ENCODE results near the gene SH3D21.
A peak's percentile ranks its signal among the peaks of the same experiment; 100 is the strongest.

The SH3D21 gene

DNA sequence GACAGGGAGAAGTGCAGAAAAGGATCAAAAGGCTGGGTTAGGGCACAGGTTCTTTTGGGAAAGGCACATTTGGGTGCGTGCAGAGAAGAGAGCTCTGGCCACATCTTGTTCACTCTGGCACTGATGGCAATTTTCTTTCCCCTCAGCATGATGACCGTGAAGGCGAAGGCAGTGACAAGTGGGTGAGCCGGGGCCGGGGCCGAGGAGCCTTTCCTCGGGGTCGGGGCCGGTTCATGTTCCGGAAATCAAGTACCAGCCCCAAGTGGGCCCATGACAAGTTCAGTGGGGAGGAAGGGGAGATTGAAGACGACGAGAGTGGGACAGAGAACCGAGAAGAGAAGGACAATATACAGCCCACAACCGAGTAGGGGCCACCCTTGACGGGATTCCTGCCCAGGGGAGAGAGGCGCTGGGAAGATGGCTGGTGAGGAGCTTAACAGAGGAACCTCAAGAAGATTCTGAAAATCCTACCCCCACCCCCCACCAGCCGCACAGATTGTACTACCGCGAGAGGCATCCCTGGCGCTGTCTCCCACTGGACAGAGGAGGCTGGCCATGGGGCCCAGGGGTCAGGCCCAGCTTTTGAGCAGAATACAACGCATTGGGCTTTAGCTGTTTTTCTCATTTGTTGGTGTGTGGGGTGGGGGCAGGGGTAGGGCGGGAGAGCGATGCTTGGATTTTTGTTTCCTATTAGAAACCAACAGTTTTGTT is 2.4 kb upstream of the SH3D21 start:
- no peak for DNase-seq (ENCODE audit: low read depth in 2 of 2)

DNA sequence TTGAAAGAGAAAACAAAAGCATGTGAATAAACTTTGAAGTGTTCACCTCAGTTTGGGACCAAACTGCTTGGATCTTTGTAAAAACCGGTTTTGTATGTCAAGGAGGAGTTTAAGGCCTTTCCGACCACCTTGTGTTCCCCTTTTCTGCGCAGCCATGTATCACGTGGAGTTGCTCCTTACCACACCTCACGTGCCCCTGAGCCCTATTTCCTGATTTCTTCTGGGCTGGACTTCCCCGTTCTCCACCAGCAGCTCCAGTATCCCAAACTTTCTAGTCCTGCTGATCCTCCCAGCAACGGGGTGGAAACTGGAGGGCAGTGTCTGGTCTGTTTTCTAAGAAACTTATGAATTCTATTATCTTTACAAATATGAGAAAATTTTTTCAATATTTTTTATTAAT is 1.6 kb upstream of the SH3D21 start:
- DNase-seq (ENCODE audit: low read depth in 2 of 2) = no peak

DNA sequence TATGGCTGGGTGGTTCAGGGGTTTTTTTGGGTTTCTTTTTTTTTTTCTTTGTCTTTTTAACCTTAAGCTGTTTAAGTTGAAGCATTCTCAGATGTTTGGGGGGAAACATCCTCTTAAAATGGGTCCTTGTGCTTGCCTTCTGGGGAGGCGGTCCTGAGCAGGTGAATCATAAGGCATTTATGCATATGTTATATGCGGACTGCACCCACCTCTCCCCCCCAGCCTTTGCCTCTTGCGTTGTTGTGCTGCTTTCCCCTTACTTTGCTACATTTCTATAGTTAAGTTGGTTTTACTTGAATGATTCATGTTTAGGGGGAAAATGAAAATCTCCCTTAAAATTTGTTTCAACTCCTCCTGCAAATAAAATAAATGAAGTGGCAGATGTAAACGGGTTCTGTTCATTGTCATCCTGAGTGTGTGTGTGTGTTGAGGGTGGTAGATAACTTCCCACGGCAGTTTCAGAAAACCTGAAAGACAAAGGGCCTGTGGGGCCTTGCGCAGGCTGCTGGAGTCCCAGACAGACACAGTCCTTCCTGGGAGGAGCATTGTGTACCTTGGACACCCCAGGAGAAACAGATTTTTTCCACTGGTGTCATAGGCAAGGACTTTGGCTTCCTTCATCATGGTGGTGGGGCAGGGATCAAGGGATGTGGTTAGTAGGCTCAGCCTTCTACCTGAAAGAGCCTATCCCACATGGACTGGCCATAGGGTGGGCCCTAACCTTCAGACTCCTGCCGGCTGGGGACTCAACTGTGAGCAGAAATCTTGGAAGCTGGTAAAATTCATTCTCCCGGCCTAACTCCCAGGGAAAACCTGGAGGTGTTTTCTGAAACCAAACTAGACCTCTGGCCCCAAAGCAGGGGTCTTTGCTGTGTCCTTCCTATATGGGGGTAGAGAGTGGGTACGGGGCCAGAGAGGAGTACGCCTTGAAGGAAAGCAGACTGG is 926 bp upstream of the SH3D21 start:
- no peak for DNase-seq (ENCODE audit: low read depth in 2 of 2)

DNA sequence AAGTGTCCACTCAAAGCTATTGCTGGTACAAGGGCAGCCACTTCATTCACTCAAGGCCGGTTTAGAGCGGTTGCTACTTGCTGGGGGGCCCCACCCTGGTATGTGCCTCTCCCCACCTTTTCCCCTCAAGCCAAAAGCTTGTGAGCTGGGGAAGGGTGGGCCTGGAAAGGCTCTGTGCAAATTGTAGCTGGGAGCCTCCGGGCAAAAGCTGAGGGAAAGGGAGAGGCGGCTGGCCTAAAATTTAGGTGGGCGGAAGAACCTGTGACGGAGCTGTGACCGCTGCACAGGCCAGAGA is 306 bp upstream of the SH3D21 start:
- no peak for DNase-seq (ENCODE audit: low read depth in 2 of 2)

DNA sequence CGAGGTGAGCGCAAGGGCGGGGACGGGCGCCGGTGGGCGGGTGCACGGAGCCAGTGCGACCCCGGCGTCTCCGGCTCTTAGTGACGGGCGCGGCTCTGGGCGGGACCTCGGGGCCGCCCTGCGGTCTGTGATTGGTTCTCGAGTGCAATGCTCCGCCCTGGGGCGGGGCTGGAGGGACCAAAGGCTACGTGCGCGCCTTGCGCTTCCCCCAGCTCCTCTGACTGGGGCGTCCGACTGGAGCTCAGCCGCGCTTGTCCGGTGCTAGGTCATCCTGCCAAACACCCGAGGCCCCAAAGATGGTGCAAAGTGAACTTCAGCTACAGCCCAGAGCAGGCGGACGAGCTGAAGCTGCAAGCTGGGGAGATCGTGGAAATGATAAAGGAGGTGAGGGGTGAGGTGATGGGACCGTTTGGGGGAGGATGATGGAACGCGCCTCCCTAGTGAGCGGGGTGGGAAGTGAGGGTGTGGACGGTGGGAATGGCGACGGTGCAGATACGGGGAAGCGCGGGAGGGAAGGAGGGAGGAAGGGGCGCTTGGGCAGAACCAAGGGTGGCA is 811 bp downstream of the SH3D21 start:
- DNase-seq (ENCODE audit: low read depth in 2 of 2) = peak; percentile 91 to 92

DNA sequence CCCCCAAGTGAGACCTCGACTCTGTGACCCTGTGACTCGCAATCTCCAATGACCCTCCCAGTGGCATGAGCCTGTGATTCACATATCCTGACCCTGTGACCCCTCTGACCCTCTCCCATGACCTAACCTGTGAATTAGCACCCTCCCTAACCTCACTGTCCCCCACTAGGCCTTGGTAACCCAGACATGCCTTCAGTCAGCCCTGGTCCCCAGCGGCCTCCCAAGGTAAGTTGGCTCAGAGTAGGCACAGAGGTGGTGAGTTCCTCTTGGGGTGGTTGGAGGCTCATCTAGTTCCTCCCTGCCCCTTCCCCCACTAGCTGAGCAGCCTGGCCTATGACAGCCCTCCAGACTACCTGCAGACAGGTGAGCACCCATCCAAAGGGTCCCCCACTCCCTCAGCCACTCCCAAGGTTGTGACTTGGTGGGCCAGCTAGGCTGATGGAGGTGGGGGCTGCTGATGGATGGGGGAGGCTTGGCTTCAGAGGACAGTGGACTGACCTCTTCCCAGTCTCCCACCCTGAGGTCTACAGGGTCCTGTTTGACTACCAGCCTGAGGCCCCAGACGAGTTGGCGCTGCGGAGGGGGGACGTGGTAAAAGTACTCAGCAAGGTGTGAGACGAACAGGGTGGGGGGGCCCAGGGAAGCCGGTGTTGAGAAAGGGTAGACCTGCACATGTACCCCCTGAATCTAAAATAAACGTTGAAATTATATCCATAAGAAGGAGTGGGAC is 1.6 kb downstream of the SH3D21 start:
- no peak for DNase-seq (ENCODE audit: low read depth in 2 of 2)

DNA sequence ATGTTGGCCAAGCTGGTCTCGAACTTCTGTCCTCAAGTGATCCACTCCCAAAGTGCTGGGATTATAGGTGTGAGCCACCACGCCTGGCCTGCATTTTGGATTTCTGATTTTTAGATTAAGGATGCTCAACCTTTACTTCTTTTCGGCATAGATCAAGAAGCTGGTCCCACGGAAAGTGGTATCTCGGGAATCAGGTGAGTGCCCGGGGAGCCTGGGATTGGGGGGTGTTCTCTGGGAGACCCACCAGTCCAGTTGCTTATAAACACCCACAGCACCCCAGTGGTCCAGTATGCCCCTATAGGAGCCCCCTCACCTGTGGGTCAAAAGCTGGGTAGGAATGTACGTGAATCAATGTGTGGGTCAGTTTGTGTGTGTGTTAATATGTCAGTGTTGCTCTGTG is 3.2 kb downstream of the SH3D21 start:
- DNase-seq (ENCODE audit: low read depth in 2 of 2) = no peak

DNA sequence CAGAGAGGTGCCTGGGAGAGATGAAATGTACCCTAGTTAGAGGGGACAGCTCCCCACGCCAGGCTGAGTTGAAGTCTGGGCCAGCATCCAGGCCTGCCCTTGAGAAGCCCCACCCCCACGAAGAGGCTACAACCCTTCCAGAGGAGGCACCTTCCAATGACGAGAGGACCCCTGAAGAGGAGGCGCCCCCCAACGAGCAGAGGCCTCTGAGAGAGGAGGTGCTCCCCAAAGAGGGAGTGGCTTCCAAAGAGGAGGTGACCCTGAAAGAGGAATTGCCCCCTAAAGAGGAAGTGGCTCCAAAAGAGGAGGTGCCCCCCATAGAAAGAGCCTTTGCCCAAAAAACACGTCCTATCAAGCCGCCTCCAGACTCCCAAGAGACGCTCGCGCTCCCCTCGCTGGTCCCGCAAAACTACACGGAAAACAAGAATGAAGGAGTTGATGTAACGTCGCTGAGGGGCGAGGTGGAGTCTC is 14.2 kb downstream of the SH3D21 start:
- DNase-seq (ENCODE audit: low read depth in 2 of 2) = no peak

DNA sequence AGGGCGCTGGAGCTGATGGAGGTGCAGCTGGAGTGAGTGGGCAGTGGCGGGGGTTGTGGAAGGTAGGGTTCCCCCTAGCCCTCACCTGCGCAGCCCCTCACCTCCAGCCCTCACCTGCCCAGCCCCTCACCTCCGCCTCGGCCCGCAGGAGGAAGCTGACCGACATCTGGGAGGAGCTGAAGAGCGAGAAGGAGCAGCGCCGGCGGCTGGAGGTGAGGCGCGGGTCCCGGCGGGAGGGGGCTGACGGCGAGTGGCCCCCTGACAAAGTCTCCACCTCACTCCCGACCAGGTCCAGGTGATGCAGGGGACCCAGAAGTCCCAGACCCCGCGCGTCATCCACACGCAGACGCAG is 14.6 kb downstream of the SH3D21 start:
- no peak for DNase-seq (ENCODE audit: low read depth in 2 of 2)

DNA sequence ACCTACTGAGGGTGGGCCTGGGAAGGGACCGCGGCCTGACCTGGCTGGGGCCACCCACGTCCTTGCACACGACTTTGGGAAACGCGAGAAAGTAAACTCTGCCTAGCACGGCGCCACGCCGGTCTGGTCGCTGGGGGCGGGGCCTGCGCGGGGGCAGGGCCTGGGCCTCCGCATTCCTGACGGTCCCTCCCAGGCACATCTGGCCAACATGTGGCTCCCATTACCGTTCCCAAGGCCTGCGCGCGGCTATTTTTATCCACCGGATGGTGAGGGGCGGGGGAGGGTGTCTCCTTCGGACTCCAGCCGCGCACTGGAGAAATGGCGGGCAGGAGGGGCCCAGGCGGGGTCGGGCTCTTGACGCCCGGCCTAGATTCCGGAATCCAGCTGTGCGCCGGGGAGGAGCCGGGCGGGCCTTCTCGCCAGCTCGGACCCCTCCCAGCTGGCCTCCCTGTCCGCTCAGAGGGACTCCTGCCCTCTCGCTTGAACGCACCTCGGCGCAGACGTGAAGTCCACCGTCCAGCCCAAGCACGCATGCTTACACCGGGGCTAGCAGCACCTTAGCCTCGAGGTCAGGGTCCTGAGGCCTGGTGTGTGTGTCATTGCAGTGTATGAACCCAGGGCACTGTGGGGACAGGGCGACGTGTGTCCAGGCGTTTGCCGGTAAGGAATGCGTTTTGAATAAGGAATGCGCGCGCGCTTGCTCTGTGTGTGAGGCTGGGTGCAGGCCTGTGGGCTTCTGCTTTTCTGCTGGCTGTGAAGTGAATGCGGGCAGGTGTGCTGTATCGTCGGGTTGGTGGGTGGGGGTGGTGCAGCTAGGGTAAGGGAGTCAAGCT is 15.2 kb downstream of the SH3D21 start:
- DNase-seq (ENCODE audit: low read depth in 2 of 2) = no peak

DNA sequence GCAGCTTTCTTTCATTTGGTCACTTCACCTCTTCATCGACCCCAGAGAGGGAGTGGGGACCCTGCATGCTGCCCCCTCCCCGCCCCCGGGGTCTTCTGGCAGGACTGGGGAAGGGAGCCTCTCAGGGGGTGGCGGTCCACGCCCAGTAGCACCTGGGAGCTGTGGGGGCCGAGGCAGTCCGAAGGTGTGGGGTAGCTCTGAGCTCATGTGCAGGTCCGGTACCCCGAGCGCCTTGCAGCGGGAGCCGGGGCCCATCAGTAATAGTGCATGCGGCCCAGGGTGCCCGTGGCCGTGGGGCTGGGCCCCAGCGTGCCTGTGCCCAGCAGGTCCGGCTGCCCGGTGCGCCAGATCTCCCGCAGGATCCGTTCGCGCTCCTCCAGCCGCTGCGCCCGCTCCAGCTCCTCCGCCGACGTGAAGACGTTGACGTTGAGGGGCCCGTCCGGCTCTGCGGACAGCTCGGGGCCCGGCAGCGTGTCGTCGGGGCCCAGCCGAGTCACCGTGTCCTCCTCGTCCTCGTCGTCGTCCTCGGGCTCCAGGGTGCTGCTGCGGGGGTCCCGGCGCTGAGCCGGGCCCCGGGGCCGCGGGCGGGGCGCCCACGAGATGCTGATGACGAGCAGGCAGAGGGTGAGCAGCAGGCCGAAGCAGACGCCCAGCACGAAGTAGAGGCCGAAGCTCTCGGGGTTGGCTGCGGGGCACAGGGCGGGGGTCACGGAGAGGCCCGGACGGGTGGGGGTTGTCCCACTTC is 16.0 kb downstream of the SH3D21 start:
- no peak for DNase-seq (ENCODE audit: low read depth in 2 of 2)

DNA sequence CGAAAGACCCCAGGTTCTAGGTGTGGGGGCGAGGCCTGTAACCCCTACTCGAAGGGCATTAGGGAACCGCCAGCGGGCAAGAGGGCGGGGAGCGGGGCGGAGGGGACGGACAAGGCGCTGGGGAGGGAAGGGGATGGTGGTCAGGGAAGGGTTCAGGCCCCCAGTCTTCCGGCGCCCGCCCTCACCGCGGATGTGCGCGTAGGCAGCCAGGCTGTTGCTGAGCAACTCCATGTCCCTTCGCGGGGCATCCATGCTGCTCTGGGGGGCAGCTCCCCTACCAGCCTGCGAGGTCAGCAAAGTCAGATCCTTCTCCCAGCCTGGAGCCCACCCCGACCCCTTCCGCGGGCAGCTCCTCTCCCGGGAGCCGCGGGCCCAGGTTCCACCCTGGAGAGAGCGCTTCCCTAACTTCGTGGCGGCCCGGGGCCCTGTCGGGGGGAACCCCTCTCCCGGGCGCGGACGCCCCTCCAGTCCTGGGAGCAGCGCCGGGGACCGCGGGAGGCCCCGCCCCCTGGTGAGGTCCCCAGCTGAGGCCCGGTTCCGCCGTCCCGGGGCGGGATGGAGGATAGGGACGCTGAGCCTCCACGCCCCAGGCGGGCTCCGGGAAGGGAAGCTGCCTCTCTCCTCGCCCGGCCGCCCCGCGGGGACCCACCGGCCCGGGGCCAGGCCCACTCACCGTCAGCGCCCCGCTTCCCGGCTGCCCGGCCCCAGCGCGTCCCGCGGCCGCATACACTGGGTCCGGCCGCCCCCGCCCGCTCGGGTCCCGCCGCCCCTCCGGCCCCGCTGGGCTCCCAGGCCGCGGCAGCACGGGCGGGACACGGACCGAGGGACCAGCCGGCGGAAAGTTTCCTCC is 16.8 kb downstream of the SH3D21 start:
- DNase-seq (ENCODE audit: low read depth in 2 of 2) = peak in 1 of 2 donors; percentile 37

DNA sequence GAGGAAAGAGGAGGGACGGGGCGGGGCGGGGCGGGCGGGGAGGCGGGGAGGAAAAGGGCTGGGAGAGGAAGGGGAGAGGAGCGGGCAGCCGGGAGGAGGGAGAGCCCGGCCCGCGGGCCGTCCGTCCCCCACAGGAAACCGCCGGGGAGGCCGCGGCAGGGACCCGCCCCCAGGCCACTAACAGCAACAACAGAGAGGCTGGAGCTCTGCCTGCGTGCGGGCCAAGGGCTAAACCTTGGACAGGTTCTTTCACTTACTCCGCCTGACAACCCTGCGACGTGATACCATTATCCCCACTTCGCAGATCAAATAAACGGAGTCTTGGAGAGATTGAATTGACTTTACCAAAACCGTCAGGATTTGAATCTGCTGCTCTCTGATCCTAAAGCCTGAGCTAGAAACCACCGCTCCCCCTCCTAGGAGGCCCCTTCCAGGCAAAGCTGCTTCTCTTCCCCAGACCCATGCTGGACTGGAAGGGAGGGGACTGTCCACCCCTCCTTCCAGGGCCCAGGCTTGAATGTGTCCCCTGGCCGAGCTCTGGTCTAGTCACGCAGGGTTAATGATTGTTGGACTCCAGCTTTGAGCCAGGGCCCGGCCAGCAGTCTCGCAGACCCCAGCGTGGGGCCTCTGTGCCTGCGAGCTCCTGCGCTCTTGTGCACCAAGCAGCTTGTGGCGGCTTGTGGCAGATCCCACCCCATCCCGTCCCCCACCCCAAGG is 17.6 kb downstream of the SH3D21 start, which contains the start of gene EVA1B:
EVA1B (minus strand) TSS at position 10 of the 717 bp plus-strand sequence. CDS start 608 bp downstream, outside the sequence.
- peak; percentile 43 to 46 for DNase-seq (ENCODE audit: low read depth in 2 of 2)

DNA sequence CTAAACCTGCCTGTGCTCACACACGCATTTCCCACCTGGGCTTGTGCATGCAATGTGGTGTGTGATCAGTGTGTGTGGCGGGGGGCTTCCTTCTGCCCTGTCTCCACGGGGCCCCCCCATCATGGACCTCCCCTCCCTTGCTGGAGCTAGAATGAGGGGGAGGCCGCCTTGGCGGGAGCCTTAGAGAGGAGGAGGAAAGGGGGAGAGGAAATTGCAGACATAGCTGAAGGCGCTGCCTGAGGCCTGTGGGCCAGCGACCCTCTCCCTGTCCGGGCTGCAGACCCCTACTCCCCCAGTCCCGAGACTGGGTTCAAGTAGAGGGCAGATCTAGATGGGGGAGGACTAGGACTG is 18.2 kb downstream of the SH3D21 start:
- DNase-seq (ENCODE audit: low read depth in 2 of 2) = no peak

DNA sequence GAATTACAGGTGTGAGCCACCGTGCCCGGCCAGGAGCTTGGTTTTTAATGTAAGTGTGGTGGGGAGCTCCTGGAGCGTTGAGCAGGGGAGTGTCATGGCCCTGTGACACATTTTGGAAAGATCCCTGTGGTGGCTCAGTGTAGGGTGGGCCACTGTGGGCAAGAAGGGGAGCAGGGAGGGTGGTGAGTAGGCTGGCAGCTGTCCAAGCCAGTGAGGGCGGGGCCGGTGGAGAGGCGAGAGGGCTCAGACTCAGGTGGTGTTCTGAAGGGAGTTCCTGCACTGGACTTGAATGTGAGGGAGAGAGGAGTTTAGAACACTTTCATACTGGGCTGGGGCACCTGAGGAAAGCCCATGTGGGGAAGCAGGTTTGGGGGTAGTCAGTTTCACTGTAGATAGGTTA is 20.3 kb downstream of the SH3D21 start:
- no peak for DNase-seq (ENCODE audit: low read depth in 2 of 2)

DNA sequence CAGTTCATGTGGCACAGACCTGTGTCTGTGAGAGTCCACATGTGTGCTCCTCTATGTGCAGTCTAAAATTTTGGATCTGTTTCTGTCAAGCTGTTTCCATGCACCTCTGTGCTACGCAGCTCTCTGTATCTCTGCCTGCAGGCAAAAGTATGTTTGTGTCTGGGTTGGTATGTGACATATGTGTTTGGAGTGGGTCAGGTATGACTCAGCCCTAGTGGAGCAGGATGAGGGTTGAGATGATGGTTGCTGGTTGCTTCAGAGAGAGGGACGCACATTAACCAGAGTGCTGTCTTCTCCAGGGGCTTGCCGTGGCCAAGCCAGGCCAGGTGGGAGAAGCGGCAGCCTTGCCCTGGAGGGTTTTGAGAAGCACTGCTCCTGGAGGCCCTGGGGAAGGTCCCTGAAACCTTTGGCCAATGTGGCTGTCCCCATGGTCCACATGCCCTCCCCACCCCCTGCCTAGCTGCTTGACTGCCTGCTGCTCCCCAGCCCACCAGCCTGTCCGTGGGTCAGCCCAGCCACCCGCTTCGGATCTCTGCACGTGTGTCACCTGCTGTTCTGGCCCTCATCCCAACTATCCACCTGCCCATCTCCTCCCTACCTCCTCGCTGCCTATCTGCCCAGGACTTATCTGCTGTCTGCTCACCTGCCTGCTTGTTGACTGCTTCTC is 21.4 kb downstream of the SH3D21 start:
- DNase-seq (ENCODE audit: low read depth in 2 of 2) = no peak

DNA sequence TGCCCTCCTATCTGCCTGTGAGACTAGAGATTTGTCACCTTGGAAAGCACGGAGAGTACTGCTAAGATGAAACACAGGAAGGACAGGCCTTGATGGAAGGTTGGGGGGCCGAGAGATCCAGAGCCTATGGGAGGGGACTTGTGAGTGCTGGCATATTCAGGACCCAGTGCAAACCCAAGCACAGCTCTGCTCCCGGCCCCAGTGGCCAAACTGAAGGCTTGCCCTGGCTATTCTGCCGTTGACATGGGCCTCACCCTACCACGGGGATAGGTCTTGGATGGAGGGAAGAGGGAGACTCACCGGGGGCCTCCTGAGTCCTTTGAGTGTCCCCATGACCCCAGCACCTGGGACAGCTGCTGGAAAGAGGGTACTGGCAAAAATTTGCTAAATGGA is 21.9 kb downstream of the SH3D21 start:
- no peak for DNase-seq (ENCODE audit: low read depth in 2 of 2)

DNA sequence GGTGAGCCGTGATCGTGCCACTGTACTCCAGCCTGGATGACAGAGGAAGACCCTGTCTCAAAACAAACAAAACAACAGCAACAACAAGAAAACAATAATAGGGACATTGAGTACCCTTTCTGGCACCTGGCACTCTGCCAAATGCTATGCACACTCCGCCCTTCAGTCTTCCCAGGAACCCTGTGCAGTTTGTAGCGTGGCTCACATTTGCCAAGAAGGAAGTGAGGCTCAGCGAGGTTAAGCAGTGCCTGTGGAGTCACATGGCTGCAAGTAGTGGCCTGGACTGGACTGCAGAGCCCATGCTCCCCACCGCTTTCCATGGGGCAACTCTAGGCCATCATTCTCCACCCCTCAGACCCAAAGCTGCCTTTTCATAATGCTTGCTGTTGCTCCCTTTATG is 22.5 kb downstream of the SH3D21 start:
- no peak for DNase-seq (ENCODE audit: low read depth in 2 of 2)
